Measurements from ENCODE around the gene RAB33B.
"Not testable (repeated sequence)": the region's sequence is repeated elsewhere in the genome, so short reads cannot be mapped to it uniquely, and the experiment has no call there.

The RAB33B gene

DNA sequence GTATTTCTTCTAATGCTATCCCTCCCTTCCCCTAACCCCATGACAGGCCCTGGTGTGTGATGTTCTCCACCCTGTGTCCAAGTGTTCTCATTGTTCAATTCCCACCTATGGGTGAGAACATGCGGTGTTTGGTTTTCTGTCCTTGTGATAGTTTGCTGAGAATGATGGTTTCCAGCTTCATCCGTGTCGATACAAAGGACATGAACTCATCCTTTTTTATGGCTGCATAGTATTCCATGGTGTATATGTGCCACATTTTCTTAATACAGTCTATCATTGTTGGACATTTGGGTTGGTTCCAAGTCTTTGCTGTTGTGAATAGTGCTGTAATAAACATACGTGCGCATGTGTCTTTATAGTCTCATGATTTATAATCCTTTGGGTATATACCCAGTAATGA is 10.6 kb downstream of the RAB33B start:
- not testable (repeated sequence) for DNase-seq (ENCODE audit: low read depth in 2 of 2)

DNA sequence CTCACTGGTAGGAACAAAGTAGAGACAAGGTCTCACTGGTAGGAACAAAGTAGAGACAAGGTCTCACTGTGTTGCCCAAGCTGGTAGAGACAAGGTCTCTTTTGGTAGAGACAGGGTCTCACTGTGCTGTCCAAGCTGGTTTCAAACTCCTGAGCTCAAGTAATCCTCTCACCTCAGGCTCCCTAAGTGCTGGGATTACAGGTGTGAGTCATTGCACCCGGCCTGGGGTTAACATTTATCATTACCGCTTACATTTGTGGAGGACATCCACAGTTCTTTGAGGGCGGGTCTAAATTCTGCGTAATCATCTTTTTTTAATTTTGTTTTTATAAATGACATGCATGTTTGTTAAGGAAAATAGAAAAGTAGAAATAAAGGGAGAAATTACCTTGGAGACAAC is 12.0 kb downstream of the RAB33B start:
- no peak for DNase-seq (ENCODE audit: low read depth in 2 of 2)

DNA sequence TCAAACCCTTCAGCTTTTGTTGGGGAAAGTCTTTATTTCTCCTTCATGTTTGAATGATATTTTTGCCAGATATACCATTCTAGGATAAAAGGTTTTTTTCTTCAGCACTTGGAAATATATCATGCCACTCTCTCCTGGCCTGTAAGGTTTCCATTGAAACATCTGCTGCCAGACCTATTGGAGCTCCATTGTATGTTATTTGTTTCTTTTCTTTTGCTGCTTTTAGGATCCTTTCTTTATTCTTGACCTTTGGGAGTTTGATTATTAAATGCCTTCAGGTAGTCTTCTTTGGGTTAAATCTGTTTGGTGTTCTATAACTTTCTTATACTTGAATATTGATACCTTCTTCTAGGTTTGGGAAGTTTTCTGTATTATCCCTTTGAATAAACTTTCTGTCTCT is 14.8 kb downstream of the RAB33B start:
- DNase-seq (ENCODE audit: low read depth in 2 of 2) = not testable (repeated sequence)

DNA sequence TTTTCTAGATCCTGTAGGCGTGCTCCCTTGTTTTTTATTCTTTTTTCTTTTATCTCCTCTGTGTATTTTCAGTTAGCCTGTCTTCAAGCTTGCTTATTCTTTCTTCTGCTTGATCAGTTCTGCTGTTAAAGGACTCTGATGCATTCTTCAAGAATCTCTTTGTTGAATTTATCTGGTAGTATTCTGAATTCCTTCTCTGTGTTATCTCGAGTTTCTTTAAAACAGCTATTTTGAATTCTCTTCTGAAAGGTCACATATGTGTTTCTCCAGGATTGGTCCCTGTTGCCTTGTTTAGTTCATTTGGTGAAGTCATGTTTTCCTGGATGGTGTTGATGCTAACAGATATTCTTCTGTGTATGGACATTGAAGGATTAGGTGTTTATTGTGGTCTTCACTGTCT is 15.3 kb downstream of the RAB33B start:
- no peak for DNase-seq (ENCODE audit: low read depth in 2 of 2)

DNA sequence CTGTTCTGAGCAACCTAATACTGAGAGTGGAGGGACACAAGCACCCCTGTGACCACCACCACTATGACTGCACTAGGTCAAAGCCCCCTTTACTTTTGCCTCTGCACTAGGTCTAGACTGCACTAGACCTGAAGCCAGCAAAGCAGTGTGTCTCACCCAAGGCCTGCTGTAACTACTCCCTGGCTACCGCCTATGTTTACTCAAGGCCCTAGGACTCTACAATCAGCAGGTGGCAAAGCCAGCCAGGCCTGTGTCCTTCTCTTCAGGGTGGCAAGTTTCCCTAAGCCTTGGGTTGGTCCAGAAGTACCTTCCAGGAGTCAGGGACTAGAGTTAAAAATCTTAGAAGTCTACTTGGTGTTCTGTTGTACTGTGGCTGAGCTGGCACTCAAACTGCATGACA is 15.9 kb downstream of the RAB33B start:
- no peak for DNase-seq (ENCODE audit: low read depth in 2 of 2)

DNA sequence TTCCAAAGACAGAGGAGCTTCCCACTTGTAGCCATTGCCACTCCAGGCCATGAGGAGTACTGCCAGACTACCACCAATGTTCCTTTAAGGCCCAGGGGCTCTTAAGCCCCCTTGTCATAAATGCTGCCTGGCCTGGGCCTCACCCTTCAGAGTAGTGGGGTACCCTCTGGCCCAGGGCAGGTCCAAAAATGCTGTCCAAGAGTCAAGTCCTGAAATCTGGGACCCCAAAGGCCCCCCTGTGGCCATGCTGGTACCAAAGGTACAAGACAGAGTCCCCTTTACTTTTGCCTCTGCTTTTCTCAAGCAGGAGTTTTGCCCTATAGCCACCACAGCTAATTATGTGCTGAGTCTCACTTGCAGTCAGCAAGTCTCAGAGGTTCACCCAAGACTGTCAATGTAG is 16.4 kb downstream of the RAB33B start:
- DNase-seq (ENCODE audit: low read depth in 2 of 2) = no peak

DNA sequence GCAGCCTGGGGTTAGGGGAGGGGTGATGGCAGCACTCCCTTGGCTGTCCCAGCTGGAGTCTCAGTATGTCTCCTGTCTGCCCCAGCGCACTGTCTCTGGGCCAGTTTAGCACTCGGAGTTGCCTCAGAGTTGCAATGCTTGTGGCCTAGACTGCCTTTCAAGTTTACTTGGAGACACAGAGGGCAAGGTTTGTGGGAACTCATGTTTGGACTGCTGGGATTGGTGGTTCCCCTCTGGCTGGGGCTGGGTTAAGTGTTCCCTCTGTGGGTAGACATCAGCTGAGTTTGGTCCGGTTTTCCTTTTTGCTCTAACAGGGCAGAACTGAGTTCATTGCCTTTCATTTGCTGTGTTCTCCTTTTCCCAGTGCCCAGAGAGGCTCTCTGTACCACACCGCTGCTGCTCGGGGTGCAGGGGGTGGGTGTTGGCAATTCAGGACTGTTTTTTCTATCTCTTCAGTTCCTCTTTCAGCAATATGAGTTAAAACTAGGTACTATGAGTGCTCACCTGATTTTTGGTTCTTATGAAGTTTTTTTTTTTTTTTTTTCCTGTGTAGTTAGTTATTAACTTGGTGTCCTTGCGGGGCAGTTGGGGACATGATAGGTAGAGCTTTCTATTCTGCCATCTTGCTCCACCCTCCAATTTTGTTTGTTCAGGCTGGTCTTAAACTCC is 17.2 kb downstream of the RAB33B start:
- DNase-seq (ENCODE audit: low read depth in 2 of 2) = no peak

DNA sequence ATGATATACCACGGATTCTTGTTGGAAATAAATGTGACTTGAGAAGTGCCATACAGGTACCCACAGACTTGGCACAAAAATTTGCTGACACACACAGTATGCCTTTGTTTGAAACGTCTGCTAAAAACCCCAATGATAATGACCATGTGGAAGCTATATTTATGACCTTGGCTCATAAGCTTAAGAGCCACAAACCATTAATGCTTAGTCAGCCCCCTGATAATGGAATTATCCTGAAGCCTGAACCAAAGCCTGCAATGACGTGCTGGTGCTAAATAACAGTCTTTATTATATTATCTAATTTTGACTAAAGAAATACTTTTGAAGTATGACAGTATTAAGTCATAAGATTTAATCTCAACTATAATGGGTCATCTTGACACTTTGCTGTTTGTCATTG is 18.9 kb downstream of the RAB33B start:
- DNase-seq (ENCODE audit: low read depth in 2 of 2) = no peak

DNA sequence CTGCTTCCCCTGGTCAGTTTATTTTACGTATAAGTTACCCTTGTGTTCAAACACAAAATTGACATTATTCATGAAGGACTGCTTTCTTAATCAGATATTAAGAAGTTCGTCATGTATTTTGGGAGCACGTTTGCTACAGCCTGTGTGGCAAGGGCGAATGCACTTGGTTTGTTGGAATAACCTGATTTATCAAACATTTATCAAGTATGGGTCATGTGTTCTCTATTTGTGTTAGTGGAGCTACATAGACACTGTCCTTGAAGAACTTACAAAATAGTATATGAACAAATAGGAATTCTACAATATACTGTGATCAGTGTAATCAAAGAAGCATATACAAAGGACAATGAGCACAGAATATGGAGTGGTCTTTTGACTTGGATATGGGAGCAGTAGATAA is 22.4 kb downstream of the RAB33B start:
- DNase-seq (ENCODE audit: low read depth in 2 of 2) = no peak

DNA sequence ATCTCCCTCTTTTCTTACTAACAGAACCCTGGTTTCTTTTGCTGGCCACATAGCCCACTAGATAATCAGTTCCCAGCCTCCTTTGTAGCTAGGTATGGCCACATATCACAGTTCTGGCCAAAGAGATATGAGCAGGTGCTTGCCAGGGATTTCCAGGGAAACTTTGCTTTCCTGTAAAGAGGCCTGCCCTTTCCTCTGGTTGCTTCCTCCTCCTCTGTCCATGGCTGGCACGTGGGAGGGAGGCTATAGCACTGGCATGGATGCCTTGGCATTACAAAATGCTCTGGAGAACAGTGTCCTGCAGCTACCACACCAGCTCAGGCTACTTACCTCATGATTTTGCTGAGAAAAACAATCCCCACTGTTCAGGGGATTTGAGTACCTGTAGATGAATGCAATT is 27.5 kb downstream of the RAB33B start:
- no peak for DNase-seq (ENCODE audit: low read depth in 2 of 2)

DNA sequence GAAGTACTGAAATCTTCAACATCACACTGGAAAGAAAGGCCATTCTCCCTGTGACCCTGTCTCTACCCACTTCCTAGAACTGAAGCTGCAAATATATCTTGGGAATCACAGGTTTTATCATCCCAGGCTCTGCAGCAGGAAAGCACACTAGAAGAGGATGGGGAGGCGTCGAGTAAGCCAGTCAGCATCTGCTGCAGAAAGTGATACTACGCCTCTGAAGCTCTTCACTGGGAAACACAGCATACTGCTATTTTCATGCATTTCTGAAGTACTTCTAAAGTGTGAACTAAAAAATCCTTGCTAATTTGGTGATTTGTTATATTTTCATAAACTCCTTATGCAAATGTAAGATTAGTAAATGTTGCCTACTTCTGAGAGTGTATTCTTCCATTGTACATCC is 29.1 kb downstream of the RAB33B start:
- no peak for DNase-seq (ENCODE audit: low read depth in 2 of 2)

DNA sequence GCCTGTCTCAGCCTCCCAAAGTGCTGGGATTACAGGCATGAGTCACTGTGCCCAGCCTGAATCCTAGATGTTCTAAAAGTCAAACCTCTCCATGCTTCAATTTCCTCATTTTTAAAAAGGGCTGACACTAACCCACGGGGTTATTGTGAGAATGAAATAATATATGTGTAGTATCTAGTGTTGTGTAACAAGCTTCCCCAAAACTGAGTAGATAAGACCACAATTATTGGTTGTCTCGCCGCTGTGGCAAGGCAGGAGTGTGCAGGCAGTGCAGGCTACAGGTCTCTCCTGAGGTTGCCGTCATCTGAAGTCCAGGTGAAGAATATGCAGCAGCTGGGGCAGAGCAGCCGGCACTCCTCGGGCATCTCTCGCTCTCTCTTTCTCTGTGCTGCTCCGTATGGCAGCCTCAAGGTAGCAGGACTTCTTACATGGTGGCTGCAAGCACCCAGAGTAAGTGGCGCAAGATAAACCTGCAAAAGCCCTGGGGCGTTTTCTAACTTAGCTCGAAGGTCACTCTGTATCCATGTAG is 30.9 kb downstream of the RAB33B start:
- DNase-seq (ENCODE audit: low read depth in 2 of 2) = no peak

DNA sequence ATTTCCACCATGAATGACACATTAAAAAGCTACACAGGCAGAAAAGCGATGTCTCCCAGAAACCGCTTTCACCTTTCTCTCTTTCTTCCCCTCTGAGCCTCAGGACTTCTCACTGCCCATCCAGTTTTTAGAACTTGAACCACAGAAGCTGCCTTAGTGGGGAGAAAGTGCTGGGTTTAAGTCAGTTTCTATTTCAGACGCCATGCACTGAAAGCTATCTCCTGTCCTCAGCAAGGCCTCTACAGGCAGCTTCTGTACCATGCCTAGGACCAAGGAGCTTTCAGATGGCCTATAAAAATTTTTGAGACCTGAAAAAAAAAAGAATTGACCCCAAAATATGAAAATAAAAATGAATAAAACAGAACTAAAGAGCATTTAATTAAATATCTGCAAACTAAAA is 34.5 kb downstream of the RAB33B start:
- DNase-seq (ENCODE audit: low read depth in 2 of 2) = no peak

DNA sequence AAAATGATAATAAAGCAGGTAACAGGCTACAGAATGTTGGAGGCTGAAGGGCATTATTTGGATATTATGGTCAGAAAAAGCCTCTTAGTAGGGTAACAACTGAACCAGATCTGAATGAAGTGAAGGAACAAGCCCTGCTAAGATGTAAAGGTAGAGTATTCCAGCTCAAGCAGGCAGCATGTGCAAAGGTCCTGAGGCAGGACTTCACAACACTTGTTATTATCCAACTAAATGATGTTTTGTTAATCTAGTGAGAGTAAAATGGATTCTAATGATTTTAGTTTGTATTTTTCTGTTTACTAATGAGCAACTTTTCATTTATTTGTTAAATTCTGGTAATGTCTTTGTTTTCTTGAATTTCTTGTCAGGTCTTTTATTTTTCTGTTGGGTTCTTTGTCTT is 35.7 kb downstream of the RAB33B start:
- DNase-seq (ENCODE audit: low read depth in 2 of 2) = no peak

DNA sequence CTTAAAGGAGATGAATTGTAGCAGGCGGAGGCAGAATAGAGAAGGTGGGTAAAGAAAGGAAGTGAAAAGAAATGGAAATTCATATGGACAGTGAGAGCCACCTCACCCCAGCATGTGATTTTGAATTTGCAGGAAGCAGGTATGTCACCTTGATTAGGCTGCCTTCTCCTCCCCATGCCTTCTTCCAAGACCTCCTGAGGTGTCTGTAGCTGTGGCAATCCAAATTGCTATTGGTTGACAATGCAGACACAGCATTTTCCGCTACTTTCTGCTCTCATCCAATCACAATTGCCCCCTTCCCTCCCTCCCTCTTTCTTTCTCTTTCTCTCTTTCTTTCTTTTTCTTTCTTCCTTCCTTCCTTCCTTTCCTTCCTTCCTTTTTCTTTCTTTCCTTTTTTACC is 38.5 kb downstream of the RAB33B start:
- DNase-seq (ENCODE audit: low read depth in 2 of 2) = no peak

DNA sequence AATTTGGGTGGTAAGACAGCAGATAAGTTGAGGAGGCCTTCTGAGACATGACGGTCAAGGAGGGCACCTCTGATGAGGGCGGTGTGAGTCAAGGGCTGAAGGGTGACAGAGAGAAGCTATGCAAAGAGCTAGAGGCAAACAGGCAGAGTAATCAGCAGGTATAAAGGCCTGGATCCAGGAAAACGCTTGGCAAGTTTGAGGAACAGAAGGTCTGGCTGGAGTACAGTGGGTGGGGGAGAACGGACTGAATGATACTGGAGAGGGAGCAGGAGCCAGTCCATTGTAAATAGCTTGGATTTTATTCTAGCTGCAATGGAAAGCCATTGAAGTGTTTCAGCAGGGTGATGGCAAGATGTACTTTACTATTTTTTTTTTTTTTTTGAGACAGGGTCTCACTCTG is 39.3 kb downstream of the RAB33B start:
- DNase-seq (ENCODE audit: low read depth in 2 of 2) = no peak

DNA sequence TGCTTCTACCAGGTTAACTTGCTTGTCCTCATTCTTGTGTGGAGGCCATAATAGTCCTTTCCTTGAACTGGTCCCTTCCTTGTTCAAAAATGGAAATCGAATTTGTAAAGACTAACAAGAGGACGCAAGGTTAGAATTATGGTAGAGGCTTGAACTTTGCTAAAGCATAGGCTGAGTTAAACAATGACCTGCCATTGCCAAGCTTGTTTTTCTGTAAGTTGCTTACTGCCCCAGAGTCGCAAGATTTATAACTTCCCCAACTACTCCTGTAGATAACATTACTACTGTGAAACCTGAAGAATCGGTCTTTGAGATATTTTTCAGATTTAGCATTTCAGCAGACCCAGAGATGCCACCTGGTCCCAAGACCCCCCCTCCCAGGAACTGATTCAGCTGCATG is 45.3 kb downstream of the RAB33B start:
- DNase-seq (ENCODE audit: low read depth in 2 of 2) = no peak

DNA sequence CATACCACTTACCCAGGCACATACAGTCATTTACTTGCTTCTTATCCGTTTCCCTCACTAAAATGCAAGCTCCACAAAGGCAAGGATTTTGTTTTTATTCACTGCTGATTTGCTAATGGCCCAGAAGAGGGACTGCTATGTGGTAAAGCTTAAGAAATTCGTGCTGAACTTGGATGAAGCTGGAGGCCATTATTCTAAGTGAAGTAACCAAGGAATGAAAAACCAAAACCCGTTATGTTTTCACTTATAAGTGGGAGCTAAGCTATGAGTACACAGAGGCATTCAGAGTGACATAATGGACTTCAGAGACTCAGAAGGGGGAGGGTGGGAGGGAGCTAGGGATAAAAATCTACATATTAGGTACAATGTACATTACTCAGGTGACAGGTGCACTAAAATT is 47.2 kb downstream of the RAB33B start:
- DNase-seq (ENCODE audit: low read depth in 2 of 2) = no peak

DNA sequence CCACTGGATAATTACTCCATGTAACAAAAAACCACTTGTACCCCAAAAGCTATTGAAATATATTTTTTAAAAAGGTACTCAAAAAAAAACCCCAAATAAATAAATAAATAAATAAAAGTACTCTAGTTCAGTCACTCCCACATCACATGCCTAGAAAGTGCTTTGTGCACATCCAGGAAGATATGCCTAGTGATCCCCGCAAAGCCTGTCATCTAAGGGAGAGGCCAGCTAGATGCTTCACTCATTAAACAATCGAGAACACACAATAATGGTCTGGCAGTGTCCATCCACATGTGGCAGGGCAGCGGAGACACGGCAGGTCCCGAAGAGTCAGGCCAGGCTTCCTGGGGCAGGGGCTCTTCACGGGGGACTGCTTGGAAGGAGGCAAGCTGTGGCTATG is 47.6 kb downstream of the RAB33B start:
- DNase-seq (ENCODE audit: low read depth in 2 of 2) = no peak

DNA sequence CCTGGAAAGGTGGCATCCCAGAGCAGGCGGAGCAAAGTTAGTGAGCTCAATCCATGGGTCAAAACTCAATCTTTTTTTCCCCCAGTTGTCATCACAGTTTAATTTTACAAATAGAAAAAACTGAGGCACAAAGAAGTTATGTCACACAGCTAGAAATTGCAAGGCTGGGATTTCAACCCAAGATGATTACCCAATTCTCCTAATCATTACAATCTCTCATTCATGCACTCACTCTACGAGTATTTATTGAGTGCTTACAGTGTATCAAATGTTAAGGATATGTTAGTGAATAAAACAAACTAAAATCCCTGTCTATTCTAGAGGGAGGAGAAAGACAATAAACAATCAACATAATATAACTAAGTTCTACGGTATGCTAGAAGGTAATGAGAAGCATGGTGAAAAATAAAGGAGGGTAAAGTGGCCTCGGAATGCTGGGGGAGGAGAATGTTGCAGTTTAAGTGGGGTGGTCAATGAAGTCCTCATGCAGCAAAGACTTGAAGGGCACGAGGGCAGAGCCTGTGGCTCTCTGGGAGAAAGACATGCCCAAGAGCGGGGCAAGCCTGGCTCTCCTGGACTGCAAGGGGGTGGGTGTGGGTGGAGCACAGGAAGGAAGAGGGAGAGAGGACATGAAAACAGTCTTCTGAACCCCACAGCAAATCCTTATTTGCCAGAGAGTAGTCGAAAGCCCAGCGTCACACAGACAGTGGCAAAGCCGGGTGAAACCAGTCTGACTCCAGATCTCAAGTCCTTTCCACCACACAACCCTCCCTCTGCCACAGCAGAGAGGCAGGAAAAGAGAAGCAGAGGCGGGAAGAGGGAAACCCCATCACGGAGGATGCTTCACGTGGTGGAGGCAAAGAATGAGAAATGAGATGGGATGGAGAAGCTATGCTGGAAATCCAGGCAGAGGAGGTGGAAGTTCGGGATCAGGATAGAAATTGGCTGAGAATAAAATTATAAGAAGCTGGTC is 48.3 kb downstream of the RAB33B start:
- DNase-seq (ENCODE audit: low read depth in 2 of 2) = no peak

DNA sequence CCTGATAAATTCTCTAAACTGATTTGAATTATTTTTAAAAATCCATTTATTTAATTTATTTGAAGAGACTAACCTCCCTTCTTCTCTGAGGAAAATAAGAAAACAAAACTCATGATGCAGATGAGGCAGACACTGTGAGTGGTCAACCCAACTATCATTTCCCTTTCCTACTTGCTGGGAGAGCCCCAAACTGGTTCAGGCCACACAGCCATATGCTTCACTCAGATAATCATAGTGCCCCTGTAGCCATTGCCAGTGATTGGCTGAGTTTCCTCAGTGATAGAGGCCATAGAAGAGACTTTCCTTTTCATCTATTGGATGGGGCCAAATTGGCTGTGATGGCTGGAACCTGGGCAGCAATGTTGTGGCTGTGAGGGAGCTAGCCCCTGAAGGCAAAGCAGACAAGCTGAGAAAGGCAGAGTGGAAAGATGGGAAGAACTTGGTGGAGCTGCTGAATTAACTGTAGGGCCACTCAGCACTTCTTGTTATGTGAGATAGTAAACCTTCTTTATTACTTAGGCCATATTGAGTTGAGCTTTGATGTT is 49.8 kb downstream of the RAB33B start:
- no peak for DNase-seq (ENCODE audit: low read depth in 2 of 2)

DNA sequence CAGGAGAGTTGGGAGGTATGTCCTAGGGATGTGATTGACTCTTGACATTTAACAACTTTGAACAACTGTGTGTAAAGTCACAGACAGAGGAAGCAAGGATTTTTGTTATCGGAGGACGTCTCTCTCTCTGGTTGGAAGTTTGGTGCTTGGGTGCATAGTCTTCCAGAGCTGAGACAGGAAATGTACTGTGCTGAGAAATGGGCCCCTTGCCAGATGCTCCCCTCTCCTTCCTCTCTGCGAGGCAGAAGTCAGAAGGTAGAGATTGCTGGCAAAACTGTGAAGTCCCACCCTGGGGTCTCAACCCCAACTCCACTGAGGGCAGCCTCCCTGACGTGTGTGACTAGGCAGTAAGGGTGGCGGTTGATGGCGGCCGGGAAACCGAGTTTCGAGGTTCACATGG is 52.9 kb downstream of the RAB33B start:
- DNase-seq (ENCODE audit: low read depth in 2 of 2) = no peak
